Spleen (tissue), 11 donors: Measurements from ENCODE around the gene MATCAP1. TPM values are rescaled to one million over a fixed set of nuclear protein-coding genes. Genes with fewer than 3 reads are reported as not detected.

ENCODE experiments used
- DNase-seq: peaks from one replicate; pipeline ENCODE4 v3.0.0-alpha.2; 2020
- H3K27ac ChIP-seq, 8 donors: fragments of 200-600 bp; sonication (generic) in 7 of 8; 1 replicate in 4 of 8; 2 replicates in 4 of 8; pipeline versions ENCODE4 v1.5.0 to v1.8.0; 2016 to 2021; ENCODE audit warnings: inconsistent platforms in 4 of 8, mild to moderate bottlenecking in 4 of 8, moderate library complexity in 1 of 8
- H3K27me3 ChIP-seq, 7 donors: fragments of 200-600 bp; sonication (generic) in 6 of 7; replicated peaks in 1 of 7; 1 replicate in 4 of 7; 2 replicates in 3 of 7; pipeline versions ENCODE4 v1.5.0 to v1.8.0; 2016 to 2021; ENCODE audit warnings: inconsistent platforms in 3 of 7, mild to moderate bottlenecking in 1 of 7
- H3K36me3 ChIP-seq, 6 donors: fragments of 200-600 bp; sonication (generic) in 5 of 6; 1 replicate in 4 of 6; 2 replicates in 2 of 6; pipeline versions ENCODE4 v1.5.0 to v1.8.0; 2016 to 2021; ENCODE audit warnings: inconsistent platforms in 2 of 6
- H3K4me1 ChIP-seq, 6 donors: fragments of 200-600 bp; sonication (generic) in 5 of 6; 1 replicate in 3 of 6; 2 replicates in 3 of 6; pipeline versions ENCODE4 v1.5.0 to v1.8.0; 2016 to 2021; ENCODE audit warnings: inconsistent platforms in 3 of 6
- H3K4me3 ChIP-seq, 8 donors: fragments of 200-600 bp; sonication (generic) in 7 of 8; 1 replicate in 4 of 8; 2 replicates in 4 of 8; pipeline versions ENCODE4 v1.5.0 to v1.8.0; 2016 to 2021; ENCODE audit warnings: inconsistent platforms in 4 of 8, mild to moderate bottlenecking in 4 of 8, moderate library complexity in 2 of 8
- H3K9me3 ChIP-seq, 8 donors: fragments of 200-600 bp; sonication (generic) in 7 of 8; 1 replicate in 4 of 8; 2 replicates in 4 of 8; pipeline versions ENCODE4 v1.5.0 to v1.8.0; 2016 to 2021; ENCODE audit warnings: inconsistent platforms in 4 of 8
- POLR2A ChIP-seq, 3 donors: fragments of 450-650 bp; IDR thresholded peaks; one replicate each; pipeline ENCODE4 v1.5.1; 2017; ENCODE audit warnings: antibody characterized with exemption in 3 of 3, mild to moderate bottlenecking in 1 of 3
- POLR2AphosphoS5 ChIP-seq, 3 donors: sonication (generic); formaldehyde crosslinking; IDR thresholded peaks; one replicate each; pipeline ENCODE4 v1.5.1; 2017; ENCODE audit warnings: antibody characterized with exemption in 3 of 3
- WGBS, 5 donors: extraction: QIAGEN DNeasy Blood & Tissue Kit in 3 of 5; methylation state at CpG; one replicate each; pipeline versions ENCODE4 v1.1.5 to v1.1.7; 2013 to 2018; 5-methylcytosine and 5-hydroxymethylcytosine counted together
- intact Hi-C: fragments of 100-400 bp; cut with DNase I; formaldehyde crosslinking; loops from one replicate; pipeline ENCODE4 v1.15.0; 2023; ENCODE audit warnings: low total_unique reads
- polyA plus RNA-seq, 3 donors: library from polyadenylated mRNA; stranded (reverse); fragments of 200-250 nt; gene quantifications; one replicate each; pipeline ENCODE4 v1.2.1, GENCODE V29; 2013
- total RNA-seq, 7 donors: library from RNA; depleted of rRNA in 3 of 7; stranded (reverse); fragments of >200 nt in 3 of 7; fragmentation: NEBNext Ultra II Directional in 4 of 7; extraction: Animal tissue kit (Norgen Biotek cat#: 25700) in 4 of 7; gene quantifications; one replicate each; pipeline versions ENCODE4 v1.1.0 to v1.2.1, GENCODE V29; 2016 to 2021
- TF ChIP-seq, protein P1 (sequence below), 11 experiments: fragments of 200-600 bp in 7 of 11; fragments of 450-650 bp in 4 of 11; sonication (generic) in 4 of 11; IDR thresholded peaks in 8 of 11; conservative IDR thresholded peaks in 3 of 11; 1 replicate in 7 of 11; 2 replicates in 4 of 11; pipeline versions ENCODE4 v1.4.0 to v1.8.0; 2016 to 2021; ENCODE audit warnings: antibody characterized with exemption in 11 of 11, inconsistent platforms in 4 of 11, mild to moderate bottlenecking in 1 of 11
- donor health status: healthy with polysubstance abuse.
- donor health status: DM: no; HTN: no; CAD: no; lungs with moderate emphysema.
- donor health status: DM: no; HTN: no; CAD: no.
- donor health status: Bipolar disorder and iron deficiency.
- donor health status: healthy.
- donor health status: DM: no; HTN: no; CAD: no.
- donor health status: DM: yes; HTN: yes; CAD: no.

The MATCAP1 gene
- total and polyA plus RNA-seq, 10 donors = 8.9 to 59.4 (median 20.6) TPM

DNA sequence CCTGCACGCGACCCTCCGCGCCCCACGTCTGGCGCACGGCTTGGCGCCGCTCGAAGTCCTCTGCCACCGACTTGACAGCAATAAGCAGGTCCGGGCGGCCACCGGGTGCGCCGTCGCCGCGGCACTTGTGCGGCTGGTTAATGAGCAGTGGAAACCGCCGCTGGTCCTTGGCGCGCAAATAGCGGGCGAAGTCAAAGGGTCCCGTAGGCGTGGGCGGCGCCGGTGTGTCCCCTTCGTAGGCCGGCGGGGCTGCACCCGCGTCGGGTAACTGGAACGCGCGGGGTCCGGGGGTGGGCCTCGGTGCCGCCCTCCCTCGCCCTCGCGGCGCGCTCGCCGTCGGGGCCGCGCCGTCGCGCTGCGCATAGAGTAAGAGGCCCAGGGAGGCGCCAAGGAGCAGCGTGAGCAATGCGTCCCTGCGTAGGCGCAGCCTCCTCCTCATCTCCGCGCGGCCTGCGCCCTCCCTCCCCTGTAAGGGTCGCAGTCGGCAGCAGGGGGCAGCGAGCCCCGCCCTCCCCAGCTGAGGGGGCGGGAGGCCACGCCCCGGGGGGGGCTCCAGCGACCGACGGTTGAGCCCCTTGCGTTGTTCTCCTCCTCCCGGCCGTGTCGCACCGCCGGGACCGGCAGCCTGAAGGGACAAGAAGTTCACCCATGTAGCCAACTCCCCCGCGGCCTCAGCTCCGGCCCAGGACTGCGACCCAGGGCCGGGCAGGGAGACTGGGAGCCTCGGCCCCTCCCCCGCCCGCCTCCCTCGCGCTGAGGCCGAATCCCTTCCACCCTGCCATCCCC, 33.5 kb downstream of the MATCAP1 start:
- intact Hi-C loops = loop anchor here (5.0 kb wide), 1 partner anchor 173 kb away; no protein-coding TSS in a partner anchor
- DNase-seq = peak; percentile 79
- WGBS, 5 donors = 10 to 18% (median 11%) methylated on average over 21 to 94 of the region's 94 CpGs

DNA sequence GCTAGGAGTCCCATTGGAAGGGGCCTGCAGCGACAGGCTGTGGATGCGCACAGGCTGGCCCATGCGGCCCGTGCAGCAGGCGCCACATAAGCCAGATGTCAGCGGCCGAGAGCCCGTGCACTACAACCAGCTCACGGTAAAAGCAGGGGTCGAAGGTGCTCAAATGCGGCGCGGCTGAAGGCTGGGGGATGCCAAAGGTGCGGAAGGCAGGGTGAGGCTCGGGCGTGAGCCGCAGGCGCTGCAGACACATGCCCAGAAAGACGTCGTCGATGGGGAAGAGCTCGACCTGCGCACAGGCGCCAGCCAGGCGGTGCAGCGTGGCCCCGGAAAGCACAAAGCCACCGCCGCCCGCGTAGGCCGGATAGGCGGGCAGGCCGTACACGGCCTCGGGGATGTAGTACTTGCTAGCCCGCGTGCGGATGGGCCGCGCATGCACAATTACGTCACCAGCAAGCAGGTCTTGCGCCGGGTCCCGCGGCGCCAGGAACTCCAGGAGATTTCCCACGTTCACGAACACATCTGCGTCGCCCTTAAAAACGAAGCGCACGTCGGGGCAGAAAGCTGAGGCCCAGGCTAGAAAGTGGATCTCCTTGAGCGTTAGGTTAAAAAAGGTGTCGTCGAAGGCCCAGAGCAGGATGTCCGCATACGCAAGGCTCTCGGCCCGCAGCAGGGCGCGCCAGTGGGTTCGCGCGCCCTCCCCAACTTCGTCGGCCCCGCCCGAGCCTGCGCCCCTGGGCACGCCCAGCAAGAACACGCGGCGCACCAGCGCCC, 34.3 kb downstream of the MATCAP1 start:
- peaks cover 0 to 39% (median 23%) of the 10 kb centered on the region in 7 donors for H3K27me3 ChIP-seq
- intact Hi-C loops = loop anchor here (5.0 kb wide), 1 partner anchor 172 kb away; no protein-coding TSS in a partner anchor
- H3K27ac ChIP-seq = peak overlapping the region in 6 of 8 donors; percentile 79 to 85 (median 81)
- H3K36me3 ChIP-seq = peaks cover 0 to 58% (median 42%) of the 10 kb centered on the region in 6 donors
- DNase-seq = peak; percentile 70
- WGBS, 5 donors = 71 to 80% (median 73%) methylated on average over 59 to 77 of the region's 77 CpGs
- peaks cover 5 to 38% (median 23%) of the 10 kb centered on the region in 6 donors for H3K4me1 ChIP-seq
- H3K9me3 ChIP-seq = no peaks in the 10 kb centered on the region
- H3K4me3 ChIP-seq = peak overlapping the region in 6 of 8 donors; percentile 38 to 73 (median 50)
- TF ChIP-seq, protein P1, sequence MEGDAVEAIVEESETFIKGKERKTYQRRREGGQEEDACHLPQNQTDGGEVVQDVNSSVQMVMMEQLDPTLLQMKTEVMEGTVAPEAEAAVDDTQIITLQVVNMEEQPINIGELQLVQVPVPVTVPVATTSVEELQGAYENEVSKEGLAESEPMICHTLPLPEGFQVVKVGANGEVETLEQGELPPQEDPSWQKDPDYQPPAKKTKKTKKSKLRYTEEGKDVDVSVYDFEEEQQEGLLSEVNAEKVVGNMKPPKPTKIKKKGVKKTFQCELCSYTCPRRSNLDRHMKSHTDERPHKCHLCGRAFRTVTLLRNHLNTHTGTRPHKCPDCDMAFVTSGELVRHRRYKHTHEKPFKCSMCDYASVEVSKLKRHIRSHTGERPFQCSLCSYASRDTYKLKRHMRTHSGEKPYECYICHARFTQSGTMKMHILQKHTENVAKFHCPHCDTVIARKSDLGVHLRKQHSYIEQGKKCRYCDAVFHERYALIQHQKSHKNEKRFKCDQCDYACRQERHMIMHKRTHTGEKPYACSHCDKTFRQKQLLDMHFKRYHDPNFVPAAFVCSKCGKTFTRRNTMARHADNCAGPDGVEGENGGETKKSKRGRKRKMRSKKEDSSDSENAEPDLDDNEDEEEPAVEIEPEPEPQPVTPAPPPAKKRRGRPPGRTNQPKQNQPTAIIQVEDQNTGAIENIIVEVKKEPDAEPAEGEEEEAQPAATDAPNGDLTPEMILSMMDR (IDR thresholded peaks at IDR 0.05 in 8 of 11, conservative IDR thresholded peaks at IDR 0.05 in 3 of 11) = no peak
- no peak for TF ChIP-seq POLR2A (IDR thresholded peaks at IDR 0.05)
- TF ChIP-seq POLR2AphosphoS5 (IDR thresholded peaks at IDR 0.05) = peak in 2 of 3 donors; percentile 22 to 70

More for the DNA sequence above, 33.5 kb downstream of the MATCAP1 start:
- Histone ChIP-seq H3K27me3 (peaks cover 0 to 46% (median 23%) of the 10 kb centered on the region in 7 donors), H3K4me3 (peak overlapping the region; percentile 38 to 73 (median 49)), H3K9me3 (no peaks in the 10 kb centered on the region), H3K4me1 (peaks cover 11 to 46% (median 31%) of the 10 kb centered on the region in 6 donors), H3K27ac (peak overlapping the region; percentile 57 to 85 (median 80)), H3K36me3 (peaks cover 0 to 52% (median 35%) of the 10 kb centered on the region in 6 donors)
- TF ChIP-seq, protein P1 (IDR thresholded peaks at IDR 0.05 in 8 of 11, conservative IDR thresholded peaks at IDR 0.05 in 3 of 11) = peak in 1 of 11 experiments; percentile 34
- TF ChIP-seq POLR2A (IDR thresholded peaks at IDR 0.05) = no peak
- TF ChIP-seq POLR2AphosphoS5 (IDR thresholded peaks at IDR 0.05) = peak; percentile 13 to 79 (median 55)

DNA sequence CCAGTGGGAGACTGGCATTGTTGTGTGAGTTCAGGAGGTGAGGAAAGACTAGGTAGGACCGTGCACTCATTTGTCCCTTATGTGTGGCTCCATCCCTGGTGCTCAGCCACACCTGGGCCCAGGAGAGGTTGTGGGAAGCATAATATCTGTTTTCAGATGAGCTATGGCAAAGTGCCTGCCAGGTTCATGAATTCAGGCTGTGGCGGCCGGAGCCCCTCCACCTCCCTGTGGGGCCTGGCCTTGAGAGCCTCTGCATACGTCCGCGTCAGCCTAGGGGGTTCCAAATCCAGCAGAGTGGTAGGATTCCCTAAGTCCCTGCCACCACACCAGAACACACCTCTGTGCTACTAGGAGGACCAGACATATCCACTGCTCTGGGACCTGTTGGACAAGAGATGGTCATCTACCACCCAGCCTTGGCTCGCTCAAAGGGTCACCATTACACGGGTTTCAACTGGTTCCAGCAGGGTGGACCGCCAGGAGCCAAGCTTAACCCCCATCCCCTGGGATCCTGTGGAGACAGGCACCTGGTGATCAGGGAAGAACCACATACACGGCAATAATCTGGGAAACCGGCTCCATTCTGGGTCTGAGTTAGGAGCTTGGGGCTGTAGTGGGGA, 35.0 kb downstream of the MATCAP1 start:
- Histone ChIP-seq H3K4me3 (no peak overlapping the region), H3K36me3 (peaks cover 0 to 59% (median 49%) of the 10 kb centered on the region in 6 donors), H3K27me3 (peaks cover 0 to 36% (median 23%) of the 10 kb centered on the region in 7 donors), H3K9me3 (no peaks in the 10 kb centered on the region), H3K4me1 (peaks cover 5 to 31% (median 21%) of the 10 kb centered on the region in 6 donors), H3K27ac (no peak overlapping the region)
- 91 to 95% (median 94%) methylated on average over 4 to 11 of the region's 11 CpGs for WGBS, 5 donors
- TF ChIP-seq, protein P1 (IDR thresholded peaks at IDR 0.05 in 8 of 11, conservative IDR thresholded peaks at IDR 0.05 in 3 of 11) = no peak
- TF ChIP-seq POLR2AphosphoS5 (IDR thresholded peaks at IDR 0.05) (no peak), POLR2A (IDR thresholded peaks at IDR 0.05) (no peak)
- intact Hi-C loops = no loop called here
- peak; percentile 38 for DNase-seq
